A549 treated with DMSO at 1 μM for 4 hours (cell line): ENCODE measurements around the gene GRIP2. TPM values are rescaled to one million over a fixed set of nuclear protein-coding genes. Genes with fewer than 3 reads are reported as not detected.

Source experiments
- total RNA-seq: library from RNA; stranded (reverse); fragments of 200-300 nt; extraction: Qiagen RNA extraction; gene quantifications from 5 replicates; pipeline ENCODE4 v1.2.3, GENCODE V29; 2022; ENCODE audit warnings: low read depth

Gene GRIP2
- 1.00 to 2.3 TPM (median 1.9 TPM) in 5 replicates for total RNA-seq

GRCh38 chr3:14539742-14540491 lies at the start of gene GRIP2:
Gene GRIP2, minus strand, starts transcription at chr3:14540342. Its CDS starts 34 bp downstream, at chr3:14540308.

Other genes with a start within 250 kb of the GRIP2 start
- gene SLC6A6, start 137.7 kb downstream of the GRIP2 start, total RNA-seq: 90.4 to 125 TPM (median 108 TPM) in 5 replicates
- 10.9 to 13.5 TPM (median 11.9 TPM) in 5 replicates for gene CCDC174, start 111.4 kb upstream of the GRIP2 start, total RNA-seq
- 0.03 TPM in 2 of 5 replicates, not detected in the others for gene C3orf20, start 134.8 kb upstream of the GRIP2 start, total RNA-seq